HepG2 (cell line): ENCODE data around the gene AEN. TPM values are rescaled to one million over a fixed set of nuclear protein-coding genes. Genes with fewer than 3 reads are reported as not detected.

Source experiments
- CBX2 ChIP-seq, 2 experiments: fragments of 200-600 bp in 1 of 2; sonication (generic); formaldehyde crosslinking in 1 of 2; IDR thresholded peaks; 2 replicates each; pipeline versions ENCODE4 v1.7.0 to v1.8.1; 2018 to 2022; ENCODE audit warnings: low read depth in 2 of 2, low read length in 1 of 2, mild to moderate bottlenecking in 1 of 2, missing genetic modification reagents in 1 of 2
- FOSL2 ChIP-seq: sonication (generic); formaldehyde crosslinking; IDR thresholded peaks from 2 replicates; pipeline ENCODE4 v1.4.0; 2020; ENCODE audit warnings: missing genetic modification reagents
- HOXA3 ChIP-seq: sonication (generic); formaldehyde crosslinking; IDR thresholded peaks from 2 replicates; pipeline ENCODE4 v1.5.0; 2020; ENCODE audit warnings: missing genetic modification reagents
- SOX13 ChIP-seq, 3 experiments: fragments of 450-650 bp in 1 of 3; sonication (generic) in 1 of 3; formaldehyde crosslinking in 1 of 3; IDR thresholded peaks in 2 of 3; conservative IDR thresholded peaks in 1 of 3; 2 replicates each; pipeline versions ENCODE4 v1.5.0 to v1.6.1; 2016 to 2020; ENCODE audit warnings: antibody characterized with exemption in 1 of 3, mild to moderate bottlenecking in 1 of 3, missing compliant biosample characterization in 1 of 3, missing genetic modification reagents in 1 of 3, moderate library complexity in 1 of 3
- SOX5 ChIP-seq: IDR thresholded peaks from 2 replicates; pipeline ENCODE4 v1.6.1; 2016; ENCODE audit warnings: borderline replicate concordance
- SOX6 ChIP-seq, 2 experiments: fragments of 450-650 bp in 1 of 2; sonication (generic) in 1 of 2; formaldehyde crosslinking in 1 of 2; IDR thresholded peaks; 2 replicates each; pipeline versions ENCODE4 v1.4.0 to v1.6.1; 2017 to 2020; ENCODE audit warnings: antibody characterized with exemption in 1 of 2, mild to moderate bottlenecking in 1 of 2, missing genetic modification reagents in 1 of 2
- polyA plus RNA-seq, 8 experiments: library from polyadenylated mRNA; depleted of rRNA in 3 of 8; stranded (reverse) in 7 of 8; unstranded in 1 of 8; fragments of >200 nt; fragmentation: Illumina TruSeq in 4 of 8; extraction: Trizol in 4 of 8; gene quantifications; 2 replicates each; pipeline versions ENCODE4 v1.2.1 to v1.2.3, GENCODE V29; 2011 to 2016; ENCODE audit warnings: low read depth in 4 of 8, missing spikeins in 1 of 8, mixed read lengths in 1 of 8; ENCODE audit not compliant: insufficient read depth in 1 of 8
- total RNA-seq, 5 experiments: library from RNA; depleted of rRNA; stranded (reverse); fragments of >200 nt; fragmentation: Illumina TruSeq; extraction: Trizol; gene quantifications; 2 replicates each; pipeline ENCODE4 v1.2.3, GENCODE V29; 2016; ENCODE audit warnings: low read depth in 1 of 5
- TF ChIP-seq, protein P1 (sequence below): sonication (generic); formaldehyde crosslinking; IDR thresholded peaks from 2 replicates; pipeline ENCODE4 v1.4.0; 2020; ENCODE audit warnings: missing genetic modification reagents, borderline replicate concordance
- TF ChIP-seq, protein P2 (sequence below): sonication (generic); formaldehyde crosslinking; IDR thresholded peaks from 2 replicates; pipeline ENCODE4 v1.5.0; 2020; ENCODE audit warnings: mild to moderate bottlenecking, missing genetic modification reagents
- TF ChIP-seq, protein P3 (sequence below): sonication (generic); formaldehyde crosslinking; IDR thresholded peaks from 2 replicates; pipeline ENCODE4 v1.4.0; 2020; ENCODE audit warnings: missing genetic modification reagents, borderline replicate concordance
- TF ChIP-seq, protein P4 (sequence below): fragments of 450-650 bp; IDR thresholded peaks from 2 replicates; pipeline ENCODE4 v1.6.1; 2016
- TF ChIP-seq, protein P5 (sequence below): sonication (generic); formaldehyde crosslinking; IDR thresholded peaks from 2 replicates; pipeline ENCODE4 v1.4.0; 2020; ENCODE audit warnings: missing genetic modification reagents
- TF ChIP-seq, protein P6 (sequence below): sonication (generic); formaldehyde crosslinking; IDR thresholded peaks from 2 replicates; pipeline ENCODE4 v1.4.0; 2020; ENCODE audit warnings: missing genetic modification reagents

AEN gene
- total and polyA plus RNA-seq, 2 of the 13 experiments (the other 11 are each of a cell fraction or from before 2014, with no cell fraction given): 51.3 to 118 TPM

DNA sequence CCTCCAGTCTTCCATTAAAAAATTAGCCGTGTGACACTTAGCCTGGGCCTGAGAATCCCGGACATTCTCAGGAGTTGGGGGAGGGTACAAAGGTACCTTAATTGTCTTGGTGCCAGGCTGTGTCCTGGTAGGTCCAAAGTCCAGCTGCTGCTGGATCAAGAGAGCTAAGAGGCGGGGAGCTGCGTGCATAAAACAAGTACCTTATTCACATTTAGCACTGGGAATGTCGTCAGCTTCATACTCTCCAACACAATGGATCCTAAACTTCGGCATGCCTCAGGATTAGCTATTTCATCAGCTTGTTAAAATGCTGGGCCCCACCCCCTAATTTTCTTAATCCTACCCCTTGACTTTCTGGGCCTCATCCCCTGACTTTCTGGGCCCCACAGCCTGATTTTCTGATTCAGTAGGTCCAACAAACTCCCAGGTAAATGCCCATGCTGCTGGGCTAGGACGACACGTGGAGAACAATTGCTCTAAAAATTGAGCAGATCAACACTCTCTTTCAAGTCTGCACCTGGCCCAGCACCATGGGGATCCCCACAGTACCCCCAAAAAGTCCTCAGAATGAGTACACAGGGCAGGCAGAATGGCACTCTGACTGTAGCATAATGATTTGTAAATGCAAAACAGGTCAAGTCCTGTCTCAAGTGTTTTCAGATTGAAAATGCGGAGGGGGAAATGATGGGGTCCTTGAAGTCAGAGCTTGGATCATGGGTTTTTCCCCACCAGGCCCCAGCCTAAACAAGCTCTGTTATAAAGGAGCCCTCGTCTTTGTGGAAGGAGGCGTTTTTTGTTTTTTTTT, 5.6 kb upstream of the AEN start (continued):
- TF ChIP-seq, protein P1, sequence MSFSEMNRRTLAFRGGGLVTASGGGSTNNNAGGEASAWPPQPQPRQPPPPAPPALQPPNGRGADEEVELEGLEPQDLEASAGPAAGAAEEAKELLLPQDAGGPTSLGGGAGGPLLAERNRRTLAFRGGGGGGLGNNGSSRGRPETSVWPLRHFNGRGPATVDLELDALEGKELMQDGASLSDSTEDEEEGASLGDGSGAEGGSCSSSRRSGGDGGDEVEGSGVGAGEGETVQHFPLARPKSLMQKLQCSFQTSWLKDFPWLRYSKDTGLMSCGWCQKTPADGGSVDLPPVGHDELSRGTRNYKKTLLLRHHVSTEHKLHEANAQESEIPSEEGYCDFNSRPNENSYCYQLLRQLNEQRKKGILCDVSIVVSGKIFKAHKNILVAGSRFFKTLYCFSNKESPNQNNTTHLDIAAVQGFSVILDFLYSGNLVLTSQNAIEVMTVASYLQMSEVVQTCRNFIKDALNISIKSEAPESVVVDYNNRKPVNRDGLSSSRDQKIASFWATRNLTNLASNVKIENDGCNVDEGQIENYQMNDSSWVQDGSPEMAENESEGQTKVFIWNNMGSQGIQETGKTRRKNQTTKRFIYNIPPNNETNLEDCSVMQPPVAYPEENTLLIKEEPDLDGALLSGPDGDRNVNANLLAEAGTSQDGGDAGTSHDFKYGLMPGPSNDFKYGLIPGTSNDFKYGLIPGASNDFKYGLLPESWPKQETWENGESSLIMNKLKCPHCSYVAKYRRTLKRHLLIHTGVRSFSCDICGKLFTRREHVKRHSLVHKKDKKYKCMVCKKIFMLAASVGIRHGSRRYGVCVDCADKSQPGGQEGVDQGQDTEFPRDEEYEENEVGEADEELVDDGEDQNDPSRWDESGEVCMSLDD: no peak
- TF ChIP-seq HOXA3 (CRISPR knock-in tag): peak; percentile 14; the same call in 1 of the 2 replicates
- TF ChIP-seq, protein P2, sequence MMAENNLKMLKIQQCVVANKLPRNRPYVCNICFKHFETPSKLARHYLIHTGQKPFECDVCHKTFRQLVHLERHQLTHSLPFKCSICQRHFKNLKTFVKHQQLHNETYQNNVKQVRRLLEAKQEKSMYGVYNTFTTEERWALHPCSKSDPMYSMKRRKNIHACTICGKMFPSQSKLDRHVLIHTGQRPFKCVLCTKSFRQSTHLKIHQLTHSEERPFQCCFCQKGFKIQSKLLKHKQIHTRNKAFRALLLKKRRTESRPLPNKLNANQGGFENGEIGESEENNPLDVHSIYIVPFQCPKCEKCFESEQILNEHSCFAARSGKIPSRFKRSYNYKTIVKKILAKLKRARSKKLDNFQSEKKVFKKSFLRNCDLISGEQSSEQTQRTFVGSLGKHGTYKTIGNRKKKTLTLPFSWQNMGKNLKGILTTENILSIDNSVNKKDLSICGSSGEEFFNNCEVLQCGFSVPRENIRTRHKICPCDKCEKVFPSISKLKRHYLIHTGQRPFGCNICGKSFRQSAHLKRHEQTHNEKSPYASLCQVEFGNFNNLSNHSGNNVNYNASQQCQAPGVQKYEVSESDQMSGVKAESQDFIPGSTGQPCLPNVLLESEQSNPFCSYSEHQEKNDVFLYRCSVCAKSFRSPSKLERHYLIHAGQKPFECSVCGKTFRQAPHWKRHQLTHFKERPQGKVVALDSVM (CRISPR knock-in tag): no peak
- 0 out of 2 replicates have a peak, but pooled peaks have one; percentile 4 for TF ChIP-seq FOSL2
- no peak for TF ChIP-seq CBX2 (IDR thresholded peaks at IDR 0.05; ENCODE audit: low read depth, low read length)
- no peak for TF ChIP-seq CBX2 (CRISPR knock-in tag; IDR thresholded peaks at IDR 0.05; ENCODE audit: low read depth)
- no peak for TF ChIP-seq SOX6 (IDR thresholded peaks at IDR 0.05)
- TF ChIP-seq SOX6 (CRISPR knock-in tag; IDR thresholded peaks at IDR 0.05): peak; percentile 41
- TF ChIP-seq, protein P3, sequence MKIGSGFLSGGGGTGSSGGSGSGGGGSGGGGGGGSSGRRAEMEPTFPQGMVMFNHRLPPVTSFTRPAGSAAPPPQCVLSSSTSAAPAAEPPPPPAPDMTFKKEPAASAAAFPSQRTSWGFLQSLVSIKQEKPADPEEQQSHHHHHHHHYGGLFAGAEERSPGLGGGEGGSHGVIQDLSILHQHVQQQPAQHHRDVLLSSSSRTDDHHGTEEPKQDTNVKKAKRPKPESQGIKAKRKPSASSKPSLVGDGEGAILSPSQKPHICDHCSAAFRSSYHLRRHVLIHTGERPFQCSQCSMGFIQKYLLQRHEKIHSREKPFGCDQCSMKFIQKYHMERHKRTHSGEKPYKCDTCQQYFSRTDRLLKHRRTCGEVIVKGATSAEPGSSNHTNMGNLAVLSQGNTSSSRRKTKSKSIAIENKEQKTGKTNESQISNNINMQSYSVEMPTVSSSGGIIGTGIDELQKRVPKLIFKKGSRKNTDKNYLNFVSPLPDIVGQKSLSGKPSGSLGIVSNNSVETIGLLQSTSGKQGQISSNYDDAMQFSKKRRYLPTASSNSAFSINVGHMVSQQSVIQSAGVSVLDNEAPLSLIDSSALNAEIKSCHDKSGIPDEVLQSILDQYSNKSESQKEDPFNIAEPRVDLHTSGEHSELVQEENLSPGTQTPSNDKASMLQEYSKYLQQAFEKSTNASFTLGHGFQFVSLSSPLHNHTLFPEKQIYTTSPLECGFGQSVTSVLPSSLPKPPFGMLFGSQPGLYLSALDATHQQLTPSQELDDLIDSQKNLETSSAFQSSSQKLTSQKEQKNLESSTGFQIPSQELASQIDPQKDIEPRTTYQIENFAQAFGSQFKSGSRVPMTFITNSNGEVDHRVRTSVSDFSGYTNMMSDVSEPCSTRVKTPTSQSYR (CRISPR knock-in tag): peak; percentile 65; the same call in 1 of the 2 replicates
- TF ChIP-seq SOX5 (CRISPR knock-in tag): peak; percentile 25; the same call in 1 of the 2 replicates
- TF ChIP-seq, protein P4, sequence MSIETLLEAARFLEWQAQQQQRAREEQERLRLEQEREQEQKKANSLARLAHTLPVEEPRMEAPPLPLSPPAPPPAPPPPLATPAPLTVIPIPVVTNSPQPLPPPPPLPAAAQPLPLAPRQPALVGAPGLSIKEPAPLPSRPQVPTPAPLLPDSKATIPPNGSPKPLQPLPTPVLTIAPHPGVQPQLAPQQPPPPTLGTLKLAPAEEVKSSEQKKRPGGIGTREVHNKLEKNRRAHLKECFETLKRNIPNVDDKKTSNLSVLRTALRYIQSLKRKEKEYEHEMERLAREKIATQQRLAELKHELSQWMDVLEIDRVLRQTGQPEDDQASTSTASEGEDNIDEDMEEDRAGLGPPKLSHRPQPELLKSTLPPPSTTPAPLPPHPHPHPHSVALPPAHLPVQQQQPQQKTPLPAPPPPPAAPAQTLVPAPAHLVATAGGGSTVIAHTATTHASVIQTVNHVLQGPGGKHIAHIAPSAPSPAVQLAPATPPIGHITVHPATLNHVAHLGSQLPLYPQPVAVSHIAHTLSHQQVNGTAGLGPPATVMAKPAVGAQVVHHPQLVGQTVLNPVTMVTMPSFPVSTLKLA: peak; percentile 62
- TF ChIP-seq, protein P5, sequence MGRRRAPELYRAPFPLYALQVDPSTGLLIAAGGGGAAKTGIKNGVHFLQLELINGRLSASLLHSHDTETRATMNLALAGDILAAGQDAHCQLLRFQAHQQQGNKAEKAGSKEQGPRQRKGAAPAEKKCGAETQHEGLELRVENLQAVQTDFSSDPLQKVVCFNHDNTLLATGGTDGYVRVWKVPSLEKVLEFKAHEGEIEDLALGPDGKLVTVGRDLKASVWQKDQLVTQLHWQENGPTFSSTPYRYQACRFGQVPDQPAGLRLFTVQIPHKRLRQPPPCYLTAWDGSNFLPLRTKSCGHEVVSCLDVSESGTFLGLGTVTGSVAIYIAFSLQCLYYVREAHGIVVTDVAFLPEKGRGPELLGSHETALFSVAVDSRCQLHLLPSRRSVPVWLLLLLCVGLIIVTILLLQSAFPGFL (CRISPR knock-in tag): no peak
- TF ChIP-seq SOX13 (IDR thresholded peaks at IDR 0.05): no peak
- peak in 1 of 2 experiments; percentile 49; a peak in 1 of 4 replicates for TF ChIP-seq SOX13 (CRISPR knock-in tag; conservative IDR thresholded peaks at IDR 0.05 in 1 of 2, IDR thresholded peaks at IDR 0.05 in 1 of 2)
- TF ChIP-seq, protein P6, sequence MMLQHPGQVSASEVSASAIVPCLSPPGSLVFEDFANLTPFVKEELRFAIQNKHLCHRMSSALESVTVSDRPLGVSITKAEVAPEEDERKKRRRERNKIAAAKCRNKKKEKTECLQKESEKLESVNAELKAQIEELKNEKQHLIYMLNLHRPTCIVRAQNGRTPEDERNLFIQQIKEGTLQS (CRISPR knock-in tag): 0 out of 2 replicates have a peak, but pooled peaks have one; percentile 35
